Measurements from ENCODE around the gene RTN4RL2.

DNA sequence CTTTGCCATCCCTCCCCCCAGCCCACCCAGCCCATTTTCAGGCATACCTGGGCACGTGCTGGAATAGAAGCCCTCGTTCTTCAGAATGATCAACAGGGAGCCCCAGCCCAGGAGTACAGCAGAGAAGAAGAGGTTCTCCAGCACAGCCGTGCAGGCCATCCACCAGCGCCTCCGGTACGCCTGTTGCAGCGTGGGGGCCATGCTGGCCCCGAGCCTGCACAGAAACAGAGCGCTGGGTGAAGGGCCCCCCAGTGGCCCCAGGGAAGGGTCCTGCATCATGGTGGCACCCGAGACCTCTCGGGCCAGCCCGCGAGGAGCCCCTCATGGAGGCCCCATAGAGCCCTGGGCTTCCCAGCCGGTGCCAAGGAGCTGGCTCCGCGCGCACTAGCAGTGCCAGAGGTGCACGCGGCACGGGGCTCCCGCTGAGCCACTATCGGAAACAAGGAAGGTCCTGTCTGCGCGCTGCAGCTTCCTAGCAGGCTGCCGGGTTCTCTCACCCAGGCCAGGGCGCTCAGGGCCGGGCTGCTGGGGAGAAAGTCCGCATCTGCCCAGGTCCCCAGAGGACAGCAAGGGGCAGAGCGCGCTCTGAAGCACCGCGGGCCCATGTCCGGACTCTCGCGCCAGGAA lies 53.7 kb downstream of the RTN4RL2 start:
- no peak for TF ChIP-seq CTCF (IDR thresholded peaks at IDR 0.05)
- no peak for TF ChIP-seq POLR2A (IDR thresholded peaks at IDR 0.05)

All from stomach (tissue), 4 donors.